Ovary (tissue), 9 donors: ENCODE measurements around the gene SPAG6. TPM values are rescaled to one million over a fixed set of nuclear protein-coding genes. Genes with fewer than 3 reads are reported as not detected.

Experiments used
- DNase-seq, 5 donors: peaks; one replicate each; pipeline ENCODE4 v3.0.0-alpha.2; 2019 to 2020
- H3K27ac ChIP-seq, 2 donors: fragments of 200-600 bp; one replicate each; pipeline versions ENCODE4 v1.5.1 to v1.8.0; 2019 to 2022
- H3K27me3 ChIP-seq: fragments of 200-600 bp; one replicate; pipeline ENCODE4 v1.8.0; 2022
- H3K36me3 ChIP-seq: fragments of 200-600 bp; sonication (generic); one replicate; pipeline ENCODE4 v1.5.1; 2019
- H3K4me1 ChIP-seq: one replicate; pipeline ENCODE4 v1.8.1; 2013; ENCODE audit warnings: mild to moderate bottlenecking, moderate library complexity; ENCODE audit not compliant: insufficient read depth
- H3K4me3 ChIP-seq: fragments of 200-600 bp; sonication (generic); one replicate; pipeline ENCODE4 v1.5.1; 2017
- H3K9me3 ChIP-seq, 2 donors: fragments of 200-600 bp in 1 of 2; sonication (generic) in 1 of 2; one replicate each; pipeline versions ENCODE4 v1.5.1 to v1.8.1; 2013 to 2019; ENCODE audit warnings: mild to moderate bottlenecking in 1 of 2, moderate library complexity in 1 of 2
- EP300 ChIP-seq: sonication (generic); formaldehyde crosslinking; IDR thresholded peaks from one replicate; pipeline ENCODE4 v1.6.1; 2017; ENCODE audit warnings: antibody characterized with exemption
- POLR2A ChIP-seq: fragments of 450-650 bp; IDR thresholded peaks from one replicate; pipeline ENCODE4 v1.6.1; 2017; ENCODE audit warnings: antibody characterized with exemption, mild to moderate bottlenecking, moderate library complexity
- WGBS, 3 donors: extraction: QIAGEN DNeasy Blood & Tissue Kit in 1 of 3; methylation state at CpG; one replicate each; pipeline versions ENCODE4 v1.1.5 to v1.1.7; 2013 to 2017; 5-methylcytosine and 5-hydroxymethylcytosine counted together
- intact Hi-C, 4 donors: fragments of 100-400 bp; cut with DNase I; formaldehyde crosslinking; loops; one replicate each; pipeline versions ENCODE4 v1.11.0 to v1.15.1; 2022 to 2023
- polyA plus RNA-seq, 2 donors: library from polyadenylated mRNA; stranded (reverse); fragments of 200-250 nt in 1 of 2; fragments of 350-450 nt in 1 of 2; fragmentation: Illumina TruSeq in 1 of 2; extraction: RNeasy Lipid Tissue Mini Kit (QIAGEN cat#74804) in 1 of 2; gene quantifications; one replicate each; pipeline ENCODE4 v1.2.3, GENCODE V29; 2013 to 2014
- total RNA-seq, 7 donors: library from RNA; depleted of rRNA in 2 of 7; stranded (reverse); fragments of >200 nt in 2 of 7; fragmentation: NEBNext Ultra II Directional in 3 of 7; extraction: Animal tissue kit (Norgen Biotek cat#: 25700) in 3 of 7; gene quantifications; one replicate each; pipeline versions ENCODE4 v1.1.0 to v1.2.4, GENCODE V29; 2016 to 2023
- TF ChIP-seq, protein P1 (sequence below), 3 donors: fragments of 450-650 bp in 2 of 3; fragments of 200-600 bp in 1 of 3; IDR thresholded peaks; one replicate each; pipeline versions ENCODE4 v1.5.1 to v1.8.0; 2016 to 2022; ENCODE audit warnings: antibody characterized with exemption in 3 of 3, mild to moderate bottlenecking in 1 of 3
- donor health status: DM: no; HTN: no; CAD: no; lungs with moderate emphysema.
- donor health status: DM: no; HTN: no; CAD: no.
- donor health status: Bipolar disorder and iron deficiency.
- donor health status: DM: yes; HTN: yes; CAD: no.
- donor health status: DM: no; HTN: no; CAD: no.
- donor health status: DM: yes; HTN: yes; CAD: no.

Gene SPAG6
- total and polyA plus RNA-seq, 9 donors, result 0.04 to 22.1 (median 0.67) TPM; not detected in 2

DNA sequence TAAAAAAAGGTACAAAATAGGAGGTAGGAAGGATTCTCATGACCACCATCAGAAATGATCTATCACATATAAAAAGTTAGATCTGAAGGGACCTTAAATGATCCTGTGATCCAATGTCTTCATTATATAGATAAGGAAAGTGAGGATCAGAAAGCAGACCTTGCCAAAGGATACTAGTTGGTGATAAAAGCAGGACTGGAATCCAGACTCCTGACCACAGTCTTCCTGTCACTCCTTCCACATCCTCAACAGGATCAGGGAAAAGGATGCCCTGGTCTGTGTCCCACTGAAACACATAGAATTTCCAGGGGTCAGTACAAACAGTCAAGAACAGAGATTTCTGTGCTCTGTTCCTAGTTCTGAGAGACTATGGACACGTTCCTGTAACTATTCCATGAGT, 97.2 kb downstream of the SPAG6 start:
- Histone ChIP-seq H3K9me3 (no peaks in the 10 kb centered on the region), H3K4me3 (no peak overlapping the region), H3K27ac (no peak overlapping the region), H3K36me3 (no peaks in the 10 kb centered on the region), H3K4me1 (peaks cover 5% of the 10 kb centered on the region), H3K27me3 (no peaks in the 10 kb centered on the region)
- intact Hi-C loops, result no loop called here
- TF ChIP-seq POLR2A, result no peak
- TF ChIP-seq, protein P1, sequence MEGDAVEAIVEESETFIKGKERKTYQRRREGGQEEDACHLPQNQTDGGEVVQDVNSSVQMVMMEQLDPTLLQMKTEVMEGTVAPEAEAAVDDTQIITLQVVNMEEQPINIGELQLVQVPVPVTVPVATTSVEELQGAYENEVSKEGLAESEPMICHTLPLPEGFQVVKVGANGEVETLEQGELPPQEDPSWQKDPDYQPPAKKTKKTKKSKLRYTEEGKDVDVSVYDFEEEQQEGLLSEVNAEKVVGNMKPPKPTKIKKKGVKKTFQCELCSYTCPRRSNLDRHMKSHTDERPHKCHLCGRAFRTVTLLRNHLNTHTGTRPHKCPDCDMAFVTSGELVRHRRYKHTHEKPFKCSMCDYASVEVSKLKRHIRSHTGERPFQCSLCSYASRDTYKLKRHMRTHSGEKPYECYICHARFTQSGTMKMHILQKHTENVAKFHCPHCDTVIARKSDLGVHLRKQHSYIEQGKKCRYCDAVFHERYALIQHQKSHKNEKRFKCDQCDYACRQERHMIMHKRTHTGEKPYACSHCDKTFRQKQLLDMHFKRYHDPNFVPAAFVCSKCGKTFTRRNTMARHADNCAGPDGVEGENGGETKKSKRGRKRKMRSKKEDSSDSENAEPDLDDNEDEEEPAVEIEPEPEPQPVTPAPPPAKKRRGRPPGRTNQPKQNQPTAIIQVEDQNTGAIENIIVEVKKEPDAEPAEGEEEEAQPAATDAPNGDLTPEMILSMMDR (IDR thresholded peaks at IDR 0.05), result no peak
- no peak for TF ChIP-seq EP300
- 57 to 80% (median 62%) methylated on average over 1 of the region's 1 CpG for WGBS, 3 donors
- no peak for DNase-seq

DNA sequence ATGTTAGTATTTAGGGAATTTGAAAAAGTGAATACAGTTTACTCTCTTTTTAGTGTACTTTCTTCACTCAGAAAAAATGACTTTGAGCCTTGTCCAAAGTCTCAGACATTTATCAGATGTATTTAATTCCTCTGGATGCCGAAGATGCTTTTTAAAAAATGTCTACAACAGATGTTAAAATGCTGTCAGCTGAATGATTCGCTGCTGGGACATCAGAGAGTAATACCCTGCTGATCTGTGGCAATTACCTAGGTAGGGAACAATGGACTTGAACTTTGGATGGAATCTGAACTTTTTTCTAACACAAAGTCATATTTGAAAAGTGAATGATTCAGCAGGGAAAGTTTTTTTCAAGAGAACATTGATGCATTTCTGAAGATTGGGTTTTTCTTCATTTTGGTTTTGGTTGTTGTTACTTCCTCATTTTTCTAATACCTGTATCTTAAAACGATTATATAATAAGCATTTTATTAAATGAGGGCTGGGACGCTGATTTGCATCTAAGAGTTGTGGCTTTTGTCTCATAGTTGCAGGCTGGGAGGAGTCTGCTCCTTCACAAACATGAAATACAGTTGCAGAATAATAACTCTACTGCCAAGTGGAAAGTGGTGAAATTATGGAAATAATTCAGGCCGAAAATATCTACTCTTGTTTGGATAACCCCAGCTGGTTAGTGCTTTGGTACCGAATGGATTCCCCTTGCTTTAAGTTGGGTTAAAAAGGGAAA, 98.0 kb downstream of the SPAG6 start:
- H3K9me3 ChIP-seq, result no peaks in the 10 kb centered on the region
- no peaks in the 10 kb centered on the region for H3K27me3 ChIP-seq
- H3K36me3 ChIP-seq, result no peaks in the 10 kb centered on the region
- H3K27ac ChIP-seq, result no peak overlapping the region
- no peak for DNase-seq
- H3K4me1 ChIP-seq, result peaks cover 5% of the 10 kb centered on the region
- intact Hi-C loops, result no loop called here
- no peak overlapping the region for H3K4me3 ChIP-seq
- 59 to 66% (median 60%) methylated on average over 6 of the region's 6 CpGs for WGBS, 3 donors
- TF ChIP-seq POLR2A (no peak), EP300 (no peak)
- TF ChIP-seq, protein P1 (IDR thresholded peaks at IDR 0.05), result no peak

DNA sequence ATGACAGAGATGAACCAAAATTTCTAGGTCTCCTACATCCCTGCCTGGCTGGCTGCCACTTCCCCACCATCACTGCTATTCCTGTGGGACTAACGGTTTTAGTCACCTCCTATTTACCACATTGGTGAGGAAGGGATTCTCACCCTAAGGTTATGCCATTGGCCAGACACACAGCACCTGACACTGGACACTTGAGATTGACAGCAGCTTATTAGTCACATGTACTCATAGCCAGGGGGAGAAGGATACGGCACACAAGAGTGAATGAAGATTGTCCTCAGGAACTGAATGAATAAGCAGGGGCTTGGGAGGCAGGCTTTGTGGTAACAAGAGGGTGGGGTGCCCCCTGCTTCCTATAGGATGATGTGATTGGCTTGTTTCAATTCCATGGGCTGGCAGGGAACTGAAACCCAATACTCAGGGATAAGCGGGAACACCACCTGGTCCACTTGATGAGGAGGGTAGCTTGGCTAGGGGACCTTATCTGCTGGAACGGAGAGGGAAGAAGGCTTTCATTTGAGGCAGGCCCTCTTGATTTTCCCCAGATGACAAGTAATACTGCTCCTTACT, 99.0 kb downstream of the SPAG6 start:
- intact Hi-C loops, result no loop called here
- Histone ChIP-seq H3K27me3 (no peaks in the 10 kb centered on the region), H3K4me1 (no peaks in the 10 kb centered on the region), H3K9me3 (no peaks in the 10 kb centered on the region), H3K27ac (no peak overlapping the region), H3K4me3 (no peak overlapping the region), H3K36me3 (no peaks in the 10 kb centered on the region)
- no peak for DNase-seq
- WGBS, 3 donors, result 77 to 83% (median 79%) methylated on average over 4 of the region's 4 CpGs
- TF ChIP-seq POLR2A (no peak), EP300 (no peak)
- TF ChIP-seq, protein P1 (IDR thresholded peaks at IDR 0.05), result no peak

DNA sequence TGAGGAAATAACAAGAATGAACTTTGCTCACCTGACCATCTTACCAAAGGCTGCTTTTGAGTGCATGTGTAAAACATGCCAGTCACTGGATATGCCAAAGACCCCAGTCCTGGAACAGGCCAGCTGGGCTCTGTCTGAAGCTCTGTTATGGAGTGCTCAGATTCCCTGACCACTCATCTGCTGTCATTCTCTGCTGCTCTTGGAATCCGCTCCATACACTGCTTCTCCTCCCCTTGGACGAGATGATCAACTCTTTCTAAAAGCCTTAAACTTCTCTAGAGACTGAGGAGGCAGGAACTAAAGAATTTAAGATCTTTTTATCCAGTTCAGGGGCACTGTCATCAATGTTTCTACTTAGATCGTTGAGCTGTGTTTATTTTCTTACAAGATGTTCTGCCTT, 100.2 kb downstream of the SPAG6 start:
- TF ChIP-seq, protein P1 (IDR thresholded peaks at IDR 0.05), result no peak
- TF ChIP-seq EP300 (no peak), POLR2A (no peak)
- no peaks in the 10 kb centered on the region for H3K4me1 ChIP-seq
- no peak overlapping the region for H3K4me3 ChIP-seq
- no peaks in the 10 kb centered on the region for H3K36me3 ChIP-seq
- H3K27me3 ChIP-seq, result no peaks in the 10 kb centered on the region
- H3K9me3 ChIP-seq, result no peaks in the 10 kb centered on the region
- intact Hi-C loops, result no loop called here
- H3K27ac ChIP-seq, result no peak overlapping the region
- no peak for DNase-seq
- WGBS, 3 donors, result 31 to 44% (median 42%) methylated on average over 3 of the region's 3 CpGs
